Skeletal muscle tissue (tissue), 4 donors: ENCODE results near the gene CERS1. TPM values are rescaled to one million over a fixed set of nuclear protein-coding genes. Genes with fewer than 3 reads are reported as not detected.

ENCODE experiments used
- H3K27ac ChIP-seq: one replicate; pipeline ENCODE4 v1.7.0; 2013; ENCODE audit warnings: mild to moderate bottlenecking, low read depth, low read length, inconsistent platforms
- H3K27me3 ChIP-seq, 3 donors: one replicate each; pipeline ENCODE4 v1.7.0; 2013; ENCODE audit warnings: low read length in 3 of 3; ENCODE audit not compliant: control insufficient read depth in 3 of 3, insufficient read depth in 3 of 3
- H3K36me3 ChIP-seq, 3 donors: one replicate each; pipeline ENCODE4 v1.7.0; 2013; ENCODE audit warnings: low read length in 3 of 3; ENCODE audit not compliant: control insufficient read depth in 3 of 3, insufficient read depth in 3 of 3
- H3K4me1 ChIP-seq, 3 donors: one replicate each; pipeline ENCODE4 v1.7.0; 2013; ENCODE audit warnings: low read length in 3 of 3, mild to moderate bottlenecking in 3 of 3; ENCODE audit not compliant: control insufficient read depth in 3 of 3, insufficient read depth in 3 of 3
- H3K4me3 ChIP-seq, 3 donors: one replicate each; pipeline ENCODE4 v1.7.0; 2013; ENCODE audit warnings: low read length in 3 of 3
- H3K9ac ChIP-seq, 3 donors: one replicate each; pipeline ENCODE4 v1.7.0; 2013; ENCODE audit warnings: low read length in 3 of 3, mild to moderate bottlenecking in 3 of 3, moderate library complexity in 2 of 3, low read depth in 1 of 3
- H3K9me3 ChIP-seq, 3 donors: one replicate each; pipeline ENCODE4 v1.7.0; 2013; ENCODE audit warnings: low read length in 3 of 3; ENCODE audit not compliant: control insufficient read depth in 3 of 3
- total RNA-seq: library from RNA; depleted of rRNA; stranded (reverse); fragments of >200 nt; gene quantifications from one replicate; pipeline ENCODE4 v1.2.3, GENCODE V29; 2014
- donor health status: Osteomylitis.

CERS1 gene
- total RNA-seq, 1 donor from 2014 or later: 17.7 TPM

DNA sequence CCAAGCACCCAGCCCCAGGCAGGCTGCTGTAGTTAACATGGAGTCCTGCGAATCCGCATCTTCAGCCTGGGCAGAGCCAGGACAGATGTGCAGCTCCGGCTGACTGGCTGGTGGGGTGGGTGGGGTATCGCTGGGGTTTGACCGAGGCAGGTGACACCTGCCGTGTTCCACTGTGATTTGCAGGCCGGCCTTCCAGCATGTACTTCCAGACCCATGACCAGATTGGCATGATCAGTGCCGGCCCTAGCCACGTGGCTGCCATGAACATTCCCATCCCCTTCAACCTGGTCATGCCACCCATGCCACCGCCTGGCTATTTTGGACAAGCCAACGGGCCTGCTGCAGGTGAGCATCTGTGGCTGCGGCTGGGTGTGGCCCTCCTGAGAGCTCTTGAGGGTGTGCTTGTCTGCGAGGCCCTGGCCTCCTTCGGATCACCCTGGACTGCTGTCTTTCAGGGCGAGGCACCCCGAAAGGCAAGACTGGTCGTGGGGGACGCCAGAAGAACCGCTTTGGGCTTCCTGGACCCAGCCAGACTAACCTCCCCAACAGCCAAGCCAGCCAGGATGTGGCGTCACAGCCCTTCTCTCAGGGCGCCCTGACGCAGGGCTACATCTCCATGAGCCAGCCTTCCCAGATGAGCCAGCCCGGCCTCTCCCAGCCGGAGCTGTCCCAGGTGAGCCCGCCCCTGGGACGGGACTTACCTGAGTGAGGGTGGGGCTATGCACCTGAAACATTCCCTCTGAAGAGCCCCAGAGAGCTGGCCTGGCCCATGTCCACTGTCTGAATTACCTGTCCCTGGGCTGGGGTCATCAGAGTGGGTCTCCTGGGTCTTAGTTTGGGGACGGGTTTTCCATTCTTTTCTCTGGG is 30.6 kb downstream of the CERS1 start:
- no peaks in the 10 kb centered on the region for H3K9me3 ChIP-seq
- H3K27ac ChIP-seq: no peak overlapping the region
- peaks cover 0 to 4% (median under 1%) of the 10 kb centered on the region in 3 donors for H3K4me1 ChIP-seq
- H3K27me3 ChIP-seq: no peaks in the 10 kb centered on the region
- no peak overlapping the region for H3K9ac ChIP-seq
- peaks cover 61 to 65% (median 64%) of the 10 kb centered on the region in 3 donors for H3K36me3 ChIP-seq
- no peak overlapping the region for H3K4me3 ChIP-seq

DNA sequence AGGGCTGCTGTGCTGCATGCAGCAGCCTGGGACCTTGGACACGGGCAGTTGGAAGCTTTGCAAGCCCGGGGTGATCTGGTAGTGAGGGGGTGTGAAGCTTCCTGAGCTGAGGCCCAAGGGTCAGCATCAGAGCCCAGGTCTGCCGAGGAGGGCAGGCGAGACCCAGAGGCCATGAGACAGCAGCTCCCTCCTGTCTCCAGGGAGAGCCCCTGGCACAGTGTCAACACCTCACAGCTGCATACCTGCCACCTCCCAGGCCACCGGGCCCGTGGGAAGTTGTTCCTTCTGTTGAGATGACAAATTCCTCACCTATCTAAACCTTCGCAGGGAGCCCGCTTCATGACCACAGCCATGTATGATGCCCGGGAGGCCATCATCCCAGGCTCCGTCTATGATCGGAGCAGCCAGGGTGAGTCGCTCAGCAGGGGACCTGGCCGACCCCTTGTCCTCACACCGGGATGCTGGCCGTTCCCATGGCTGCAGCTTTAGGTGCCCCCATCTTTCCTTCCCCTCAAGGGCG is 32.1 kb downstream of the CERS1 start:
- Histone ChIP-seq H3K9ac (no peak overlapping the region), H3K4me3 (no peak overlapping the region), H3K36me3 (peaks cover 75 to 80% (median 78%) of the 10 kb centered on the region in 3 donors), H3K9me3 (no peaks in the 10 kb centered on the region), H3K4me1 (peaks cover 10 to 15% (median 10%) of the 10 kb centered on the region in 3 donors), H3K27ac (no peak overlapping the region), H3K27me3 (no peaks in the 10 kb centered on the region)

DNA sequence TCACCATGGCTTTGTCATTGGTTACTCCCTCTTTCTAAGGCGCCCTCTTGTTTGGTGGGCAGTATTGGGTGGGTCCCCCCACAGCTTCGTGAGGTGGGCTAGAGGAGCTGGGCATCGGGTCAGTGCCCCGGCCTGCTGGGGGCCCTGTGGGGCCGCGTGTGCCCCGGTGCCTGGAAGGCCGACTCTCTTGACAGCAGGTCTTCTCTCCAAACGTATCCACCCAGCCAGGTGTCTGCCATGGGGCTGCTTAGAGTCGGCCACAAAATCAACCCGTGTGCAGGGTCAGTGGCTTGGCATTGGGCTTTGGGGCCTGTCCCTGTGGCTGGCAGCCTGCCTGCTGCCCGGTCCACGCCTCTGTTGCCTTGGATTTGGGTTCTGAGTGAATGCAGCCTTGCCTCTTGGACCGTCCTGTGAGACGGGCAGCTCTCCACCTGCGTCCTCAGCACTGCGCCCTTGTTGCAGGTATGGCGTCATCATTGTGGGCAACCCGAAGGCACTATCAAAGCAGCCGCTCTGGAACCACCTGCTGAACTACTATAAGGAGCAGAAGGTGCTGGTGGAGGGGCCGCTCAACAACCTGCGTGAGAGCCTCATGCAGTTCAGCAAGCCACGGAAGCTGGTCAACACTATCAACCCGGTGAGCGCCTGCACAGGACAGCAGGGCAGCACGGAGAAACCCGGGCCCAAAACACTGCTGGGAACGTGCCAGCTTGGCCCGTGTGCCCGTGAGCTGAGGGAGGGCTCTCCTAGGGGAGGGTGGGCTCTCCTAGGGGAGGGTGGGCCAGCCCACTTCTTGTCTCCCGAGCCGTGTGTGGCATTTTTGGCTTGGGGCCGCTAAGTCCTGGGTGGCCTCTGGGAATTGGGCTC is 32.7 kb downstream of the CERS1 start:
- H3K36me3 ChIP-seq: peaks cover 81 to 85% (median 85%) of the 10 kb centered on the region in 3 donors
- no peak overlapping the region for H3K27ac ChIP-seq
- peaks cover 10 to 15% (median 10%) of the 10 kb centered on the region in 3 donors for H3K4me1 ChIP-seq

DNA sequence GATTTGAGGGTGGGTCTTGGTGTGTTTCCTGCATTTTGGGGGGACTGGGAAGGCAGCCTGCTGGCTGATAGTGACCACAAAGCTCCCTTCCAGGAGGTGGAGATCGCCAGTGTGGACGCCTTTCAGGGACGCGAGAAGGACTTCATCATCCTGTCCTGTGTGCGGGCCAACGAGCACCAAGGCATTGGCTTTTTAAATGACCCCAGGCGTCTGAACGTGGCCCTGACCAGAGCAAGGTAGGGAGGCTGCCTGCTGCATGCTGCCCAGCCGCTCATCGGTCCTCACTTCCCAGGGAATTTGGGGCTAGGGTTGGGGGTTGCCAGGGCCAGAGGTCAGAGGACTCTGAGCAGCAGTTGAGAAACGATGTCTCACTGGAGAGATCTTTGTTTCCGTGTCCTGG is 34.0 kb downstream of the CERS1 start:
- Histone ChIP-seq H3K9ac (no peak overlapping the region), H3K27me3 (no peaks in the 10 kb centered on the region), H3K27ac (no peak overlapping the region), H3K9me3 (no peaks in the 10 kb centered on the region), H3K36me3 (peaks cover 84 to 88% (median 87%) of the 10 kb centered on the region in 3 donors), H3K4me3 (no peak overlapping the region), H3K4me1 (peaks cover 10 to 15% (median 10%) of the 10 kb centered on the region in 3 donors)

More for the DNA sequence above, 32.7 kb downstream of the CERS1 start:
- H3K9ac ChIP-seq: no peak overlapping the region
- H3K9me3 ChIP-seq: no peaks in the 10 kb centered on the region
- H3K4me3 ChIP-seq: no peak overlapping the region
- no peaks in the 10 kb centered on the region for H3K27me3 ChIP-seq

DNA sequence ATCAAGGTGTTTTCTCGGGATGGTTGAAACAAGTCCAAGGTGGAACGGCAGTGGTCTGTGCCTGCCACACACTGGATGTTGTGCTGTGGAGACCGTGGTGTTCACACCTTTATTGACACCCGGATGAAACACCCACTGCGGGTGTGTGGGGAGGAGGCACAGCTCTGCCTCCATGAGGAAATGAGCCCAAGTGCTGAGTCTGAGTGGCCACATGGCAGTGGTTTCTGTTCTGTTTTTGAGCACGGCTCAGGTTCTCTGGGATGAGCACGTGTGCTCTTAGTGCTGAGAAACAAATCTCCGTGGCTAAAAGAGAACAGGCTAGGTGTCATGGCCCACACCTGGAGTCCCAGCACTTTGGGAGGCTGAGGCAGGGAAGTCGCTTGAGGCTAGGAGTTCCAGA is 34.7 kb downstream of the CERS1 start:
- Histone ChIP-seq H3K27ac (no peak overlapping the region), H3K4me1 (peaks cover 10 to 15% (median 10%) of the 10 kb centered on the region in 3 donors), H3K4me3 (no peak overlapping the region), H3K36me3 (peaks cover 88 to 94% (median 90%) of the 10 kb centered on the region in 3 donors), H3K27me3 (no peaks in the 10 kb centered on the region), H3K9me3 (no peaks in the 10 kb centered on the region), H3K9ac (no peak overlapping the region)

DNA sequence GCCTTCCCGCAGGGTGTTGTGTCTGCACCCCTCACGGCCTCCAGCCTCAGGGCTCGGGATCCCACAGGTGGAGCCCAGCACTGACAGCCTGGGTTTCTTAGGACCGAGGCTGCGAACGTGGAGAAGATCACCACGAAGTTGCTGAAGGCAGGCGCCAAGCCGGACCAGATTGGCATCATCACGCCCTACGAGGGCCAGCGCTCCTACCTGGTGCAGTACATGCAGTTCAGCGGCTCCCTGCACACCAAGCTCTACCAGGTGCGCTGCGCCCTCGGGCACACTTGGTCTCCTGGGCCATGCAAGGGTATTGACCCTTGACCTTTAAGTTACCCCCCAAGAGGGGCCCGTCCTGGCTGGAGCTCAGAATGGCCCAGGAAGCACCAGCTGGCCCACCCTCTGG is 35.2 kb downstream of the CERS1 start:
- no peaks in the 10 kb centered on the region for H3K9me3 ChIP-seq
- H3K4me3 ChIP-seq: no peak overlapping the region
- peaks cover 10 to 15% (median 10%) of the 10 kb centered on the region in 3 donors for H3K4me1 ChIP-seq
- no peak overlapping the region for H3K9ac ChIP-seq
- H3K27me3 ChIP-seq: no peaks in the 10 kb centered on the region
- H3K36me3 ChIP-seq: peaks cover 88 to 95% (median 90%) of the 10 kb centered on the region in 3 donors
- no peak overlapping the region for H3K27ac ChIP-seq

DNA sequence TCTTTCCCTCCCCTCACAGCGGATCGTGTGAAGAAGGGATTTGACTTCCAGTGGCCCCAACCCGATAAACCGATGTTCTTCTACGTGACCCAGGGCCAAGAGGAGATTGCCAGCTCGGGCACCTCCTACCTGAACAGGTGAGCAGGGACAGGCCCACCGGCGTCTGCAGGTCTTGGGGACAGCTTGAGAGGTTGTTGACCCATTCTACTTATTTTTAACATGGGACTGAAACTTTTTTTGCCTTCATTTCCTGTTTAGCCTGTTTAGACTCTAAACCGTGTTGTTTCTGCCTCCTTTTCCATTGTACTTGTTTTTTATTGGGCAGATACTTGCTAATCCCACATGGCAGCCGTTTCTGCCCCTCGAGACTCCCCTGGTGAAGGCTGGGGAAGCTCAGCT is 35.7 kb downstream of the CERS1 start:
- H3K4me3 ChIP-seq: no peak overlapping the region
- H3K27ac ChIP-seq: no peak overlapping the region
- H3K36me3 ChIP-seq: peaks cover 88 to 95% (median 90%) of the 10 kb centered on the region in 3 donors
- no peaks in the 10 kb centered on the region for H3K27me3 ChIP-seq
- no peaks in the 10 kb centered on the region for H3K9me3 ChIP-seq
- H3K9ac ChIP-seq: peak overlapping the region in 1 of 3 donors; percentile 33
- peaks cover 10 to 15% (median 10%) of the 10 kb centered on the region in 3 donors for H3K4me1 ChIP-seq

DNA sequence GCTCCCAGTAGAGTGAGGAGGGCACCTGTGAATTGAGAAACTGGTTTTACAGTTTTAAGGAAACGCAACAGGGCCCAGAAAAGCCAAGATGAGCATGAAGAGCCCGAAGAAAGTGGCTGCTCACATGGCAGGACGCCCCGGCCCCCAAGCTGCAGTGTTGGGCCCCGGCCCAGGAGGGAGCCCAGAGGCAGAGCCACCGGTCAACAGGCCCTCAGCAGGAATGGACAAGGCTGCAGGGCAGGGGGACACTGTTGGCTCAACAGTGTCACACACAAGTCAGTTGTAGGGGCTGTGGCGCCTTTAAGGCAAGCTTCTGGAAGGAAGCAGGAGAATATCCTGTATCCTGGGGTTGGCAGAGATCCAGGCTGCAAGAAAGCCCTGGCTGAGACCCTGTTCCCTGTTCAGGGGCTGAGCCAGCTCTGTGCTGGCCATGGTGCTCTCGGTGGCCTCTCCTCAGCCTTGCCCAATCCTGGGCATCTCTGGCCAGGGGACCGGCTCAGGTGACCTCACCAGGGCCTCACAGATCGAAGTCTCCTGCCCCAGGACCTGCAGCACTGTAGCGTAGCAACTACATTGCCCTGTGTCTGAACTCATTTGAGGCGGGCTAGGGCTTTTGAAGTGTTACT is 36.2 kb downstream of the CERS1 start:
- Histone ChIP-seq H3K4me3 (no peak overlapping the region), H3K9ac (peak overlapping the region in 1 of 3 donors; percentile 33), H3K27me3 (no peaks in the 10 kb centered on the region), H3K27ac (no peak overlapping the region), H3K9me3 (no peaks in the 10 kb centered on the region), H3K36me3 (peaks cover 90 to 95% (median 91%) of the 10 kb centered on the region in 3 donors), H3K4me1 (peaks cover 10 to 15% (median 10%) of the 10 kb centered on the region in 3 donors)

DNA sequence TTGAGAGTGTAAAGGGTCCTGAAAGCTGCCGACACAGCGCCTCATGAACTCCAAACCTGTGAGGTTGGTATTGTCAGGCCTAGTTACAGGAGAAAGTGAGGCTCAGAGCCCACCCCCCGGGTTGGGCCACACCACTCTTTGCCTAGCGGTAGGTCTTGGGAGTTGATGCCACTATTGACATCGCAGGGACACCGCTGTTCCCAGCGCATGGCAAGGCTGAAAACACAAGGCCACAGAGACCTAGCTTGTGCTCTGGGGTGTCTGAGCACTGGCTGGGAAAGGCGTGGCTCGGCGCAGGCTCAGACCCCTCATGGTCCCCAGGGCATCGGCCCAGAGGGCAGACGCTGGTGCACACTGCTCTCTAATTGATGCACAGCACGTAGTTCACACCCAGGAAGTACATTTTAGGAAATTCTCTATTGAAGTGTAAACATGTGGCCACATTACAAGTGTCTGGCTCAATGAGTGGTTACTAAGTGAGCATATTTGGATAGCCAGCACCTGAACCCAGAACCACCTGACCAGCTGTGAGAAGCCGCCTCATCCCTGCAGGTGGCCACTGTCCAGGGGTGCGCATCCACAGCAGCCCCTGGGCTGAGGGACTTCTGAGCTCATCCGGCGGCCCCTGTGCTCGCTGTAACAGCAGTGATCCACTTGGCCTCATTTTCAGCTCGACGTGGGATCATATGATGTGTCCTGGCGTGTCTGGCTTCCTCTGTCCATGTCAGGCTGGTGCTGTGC is 36.9 kb downstream of the CERS1 start:
- Histone ChIP-seq H3K36me3 (peaks cover 92 to 99% (median 95%) of the 10 kb centered on the region in 3 donors), H3K9me3 (no peaks in the 10 kb centered on the region), H3K4me1 (peaks cover 10 to 15% (median 10%) of the 10 kb centered on the region in 3 donors), H3K27ac (no peak overlapping the region), H3K27me3 (no peaks in the 10 kb centered on the region), H3K4me3 (no peak overlapping the region), H3K9ac (no peak overlapping the region)
